Inflammatory macrophage treated with lipopolysaccharide for 4 hours (primary cell): ENCODE measurements around the gene RAP1GAP.

Experiments
- DNase-seq: peaks from one replicate; pipeline ENCODE4 v3.0.0-alpha.2; 2020

Gene RAP1GAP

GRCh38 chr1:21624571-21625389 is 44.4 kb downstream of the RAP1GAP start:
- no peak for DNase-seq

- DNase-seq, result no peak
These were observed 45.7 kb downstream of the RAP1GAP start for GRCh38 chr1:21623410-21623961.

GRCh38 chr1:21622466-21623315 is 46.5 kb downstream of the RAP1GAP start:
- no peak for DNase-seq

DNA sequence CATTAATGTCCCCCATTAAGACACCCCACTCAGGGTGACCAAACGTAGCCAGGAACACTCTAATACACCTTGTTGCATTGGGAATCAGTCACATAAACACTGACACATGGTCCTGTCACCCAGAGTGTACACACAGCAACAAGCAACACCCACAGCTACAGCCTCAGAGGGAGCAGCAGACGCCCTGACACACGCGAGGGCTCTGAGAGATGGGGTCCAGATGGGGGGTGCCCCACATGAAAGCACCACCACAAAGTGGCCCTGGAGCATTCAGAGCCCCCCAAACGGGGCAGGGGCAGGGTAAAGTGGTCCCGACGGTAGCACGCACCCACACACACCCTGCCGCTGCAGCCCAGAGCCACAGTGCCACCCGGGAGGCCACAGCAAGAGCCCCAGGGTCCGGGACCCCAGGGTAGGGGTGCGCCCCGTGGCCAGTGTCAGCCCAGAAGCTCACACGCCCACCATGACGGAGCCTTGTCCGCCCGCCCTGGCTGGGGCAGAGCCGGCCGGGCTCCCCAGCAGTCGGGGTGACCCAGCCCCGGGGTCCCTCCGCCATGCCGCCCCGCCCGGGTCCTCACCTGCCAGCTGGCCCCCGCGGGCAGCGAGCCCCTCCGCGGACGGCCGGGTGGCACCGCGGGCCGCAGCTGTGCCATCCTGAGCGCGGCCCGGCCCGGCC is 47.3 kb downstream of the RAP1GAP start:
- no peak for DNase-seq

DNA sequence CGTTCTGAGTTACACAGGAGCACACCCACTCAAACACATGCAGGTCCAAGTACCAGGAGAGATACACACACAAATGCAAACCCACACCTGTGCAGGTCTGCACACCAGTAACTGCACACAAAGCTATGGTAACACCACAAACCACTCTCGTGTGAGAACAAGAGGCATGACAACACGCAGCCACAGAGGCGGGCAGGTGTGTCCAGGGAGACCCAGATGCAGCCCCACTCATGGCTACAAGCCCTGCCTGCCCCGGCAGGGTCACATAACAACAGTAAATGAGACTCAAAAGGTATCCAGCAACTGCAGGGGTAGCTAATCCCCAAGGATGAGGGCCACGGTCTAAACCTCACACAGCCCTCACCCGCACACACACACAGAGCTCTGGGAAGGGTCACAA is 48.1 kb downstream of the RAP1GAP start:
- DNase-seq, result no peak

GRCh38 chr1:21620496-21620895 is 48.7 kb downstream of the RAP1GAP start:
- no peak for DNase-seq

- DNase-seq, result no peak
These were observed 49.1 kb downstream of the RAP1GAP start for GRCh38 chr1:21620011-21620410.

GRCh38 chr1:21619375-21619947 is 49.7 kb downstream of the RAP1GAP start:
- DNase-seq, result no peak

- no peak for DNase-seq
These were observed 50.4 kb downstream of the RAP1GAP start for GRCh38 chr1:21618561-21619374.

DNA sequence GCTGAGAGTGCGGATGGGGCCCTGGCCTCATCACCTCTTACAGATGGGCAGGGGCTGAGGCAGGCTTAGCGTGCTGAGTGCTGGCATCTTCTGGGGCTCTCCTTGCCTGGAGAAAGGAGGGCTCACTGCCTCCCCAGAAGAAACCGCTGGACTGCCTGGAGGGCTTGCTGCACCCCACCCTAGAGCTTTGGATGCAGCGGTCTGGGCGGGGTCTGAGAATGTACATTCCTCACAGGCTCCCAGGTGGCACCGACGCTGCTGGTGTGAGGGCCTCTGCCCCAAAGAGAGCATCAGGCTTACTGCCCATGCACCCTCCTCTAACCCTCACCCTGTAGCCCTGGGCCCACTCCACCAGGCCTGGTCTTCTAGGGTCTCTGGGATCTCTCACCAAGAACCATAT is 51.1 kb downstream of the RAP1GAP start:
- no peak for DNase-seq

DNA sequence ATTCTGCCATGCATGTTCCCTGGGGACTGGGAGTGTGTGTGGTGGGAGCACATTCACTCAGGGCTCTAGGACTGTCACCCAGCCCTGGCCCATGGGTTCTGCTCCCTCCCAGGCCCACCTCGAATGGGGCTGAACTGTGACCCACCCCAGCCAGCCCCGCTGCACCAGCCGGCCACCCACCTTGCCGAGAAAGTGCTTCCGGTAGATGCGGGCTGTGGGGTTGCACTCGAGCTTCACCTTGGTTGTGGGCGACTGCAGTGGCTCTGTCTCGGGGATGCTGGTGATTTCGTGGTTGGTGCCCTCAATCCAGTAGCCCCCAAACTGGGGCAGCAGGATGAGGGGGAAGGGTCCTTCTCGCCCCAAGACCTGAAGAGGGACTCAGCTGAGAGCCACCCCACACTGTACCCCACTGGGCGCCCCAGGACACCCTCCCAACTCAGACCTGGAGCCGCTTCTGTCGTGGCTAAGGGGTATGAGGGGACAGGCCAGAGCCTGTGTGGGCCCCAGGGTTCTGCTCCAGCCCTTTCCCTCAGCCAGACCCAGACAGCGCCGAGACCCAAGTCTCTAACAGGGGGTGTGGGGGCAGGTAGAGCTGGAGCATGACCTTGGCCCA is 51.9 kb downstream of the RAP1GAP start:
- DNase-seq, result no peak

- DNase-seq, result peak; percentile 72
These were observed 52.8 kb downstream of the RAP1GAP start for GRCh38 chr1:21616372-21616771.

DNA sequence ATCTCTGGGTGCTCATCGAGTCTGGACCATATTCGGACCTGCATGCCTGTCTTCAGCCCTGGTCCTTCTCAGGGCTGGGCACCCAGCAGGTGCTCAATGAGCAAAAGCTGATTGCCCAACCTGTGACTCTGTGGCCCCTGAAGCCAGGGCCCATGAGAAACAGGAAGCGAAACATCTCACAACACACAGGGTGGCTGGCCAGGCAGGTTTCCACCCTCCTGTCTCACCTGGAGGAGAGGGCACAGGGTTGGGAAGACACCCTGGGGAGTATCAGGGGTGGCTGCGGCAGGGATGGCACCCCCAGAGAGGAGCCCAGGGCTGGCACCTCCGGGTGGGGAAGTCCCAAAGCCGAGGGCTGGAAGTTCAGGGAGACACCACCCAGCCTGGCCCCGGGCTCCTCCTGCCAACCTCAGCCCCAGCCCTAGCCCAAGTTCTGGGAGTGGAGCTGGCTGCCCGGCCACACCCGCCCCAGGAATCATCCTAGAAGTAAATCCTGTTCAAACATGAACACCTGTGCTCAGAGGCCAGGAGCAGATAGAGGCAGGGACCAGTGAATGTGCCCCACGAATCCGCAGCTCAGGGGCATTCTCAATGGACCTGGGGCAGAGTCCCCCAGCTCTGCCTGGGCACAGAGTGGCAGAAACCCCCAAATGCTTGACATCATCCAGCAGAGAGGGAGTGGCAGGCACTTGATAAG is 54.6 kb downstream of the RAP1GAP start:
- no peak for DNase-seq

DNA sequence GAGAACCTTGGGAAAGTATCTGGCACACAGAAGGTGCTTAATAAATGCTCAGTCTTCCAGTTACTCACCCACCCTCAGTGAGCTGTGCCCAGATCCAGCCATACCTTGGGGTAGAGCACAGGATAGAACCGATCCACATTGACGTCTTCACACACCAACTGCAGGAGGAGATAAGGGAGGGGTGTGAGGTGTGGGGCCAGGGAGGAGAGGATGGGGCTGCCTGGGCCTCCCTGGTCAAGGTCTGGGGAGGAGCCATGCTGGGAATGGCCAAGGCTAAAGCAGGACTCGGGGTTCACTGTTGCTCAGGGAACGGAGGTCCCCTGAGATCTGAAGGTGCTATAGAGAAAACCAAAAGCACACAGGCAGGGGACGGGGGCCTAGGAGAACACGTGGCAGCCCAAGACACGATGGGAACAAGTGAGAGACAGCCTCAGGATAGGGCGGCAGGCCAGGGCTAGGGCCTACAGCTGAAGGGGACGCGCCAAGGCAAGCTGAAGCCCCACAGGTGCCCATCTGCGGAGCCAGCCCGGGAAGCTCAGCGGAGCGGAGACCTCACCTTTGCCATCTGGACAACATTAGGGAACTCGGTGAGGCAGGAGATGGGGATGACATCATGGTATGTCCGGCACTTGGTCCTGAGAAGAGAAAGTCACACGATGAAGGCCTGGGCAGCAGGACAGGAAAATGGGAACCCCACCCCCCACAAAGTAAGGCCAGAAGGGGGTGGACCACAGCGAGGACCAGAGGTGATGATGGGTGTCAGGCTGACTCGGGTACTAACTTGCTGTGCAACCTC is 55.9 kb downstream of the RAP1GAP start:
- no peak for DNase-seq

- DNase-seq, result no peak
These were observed 57.1 kb downstream of the RAP1GAP start for GRCh38 chr1:21612057-21612456.

DNA sequence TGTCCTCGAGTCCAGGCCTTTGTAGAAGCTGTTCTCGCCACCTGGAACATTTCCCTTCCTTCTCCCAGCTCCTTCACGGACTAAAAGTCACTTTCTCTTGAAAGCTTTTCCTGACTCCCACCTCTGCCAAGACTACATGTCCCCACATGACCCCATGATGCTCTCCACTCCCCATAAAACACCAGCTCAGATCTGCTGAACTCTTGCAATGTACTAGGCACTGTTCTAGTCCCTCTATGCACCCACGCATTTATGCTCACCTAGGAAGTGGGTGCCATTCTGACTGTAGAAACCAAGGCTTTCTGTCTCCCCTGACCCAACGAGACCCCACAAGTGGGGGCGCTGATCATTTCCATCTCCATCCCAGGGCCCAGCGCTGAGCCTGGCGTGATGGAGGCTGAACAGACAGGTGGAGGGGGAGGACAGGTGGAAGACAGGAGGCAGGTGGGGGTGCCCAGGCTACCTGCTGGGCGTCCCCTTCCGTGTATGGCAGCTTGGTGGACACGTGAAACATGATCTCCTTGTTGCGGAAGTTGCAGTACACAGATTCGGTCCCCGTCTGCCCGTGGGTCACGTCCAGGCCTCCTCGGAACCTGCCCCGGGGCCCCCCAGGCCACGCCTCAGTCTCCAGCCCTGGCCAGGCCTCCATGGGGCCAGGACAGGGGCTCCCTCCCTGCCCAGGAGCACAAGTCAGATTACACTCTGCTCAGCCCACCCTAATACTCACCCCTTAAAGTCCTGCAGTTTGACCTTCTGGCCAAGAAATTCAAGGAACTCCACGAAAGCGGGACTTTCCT is 58.0 kb downstream of the RAP1GAP start:
- DNase-seq, result no peak

GRCh38 chr1:21610027-21610426 is 59.1 kb downstream of the RAP1GAP start:
- no peak for DNase-seq

- no peak for DNase-seq
These were observed 60.4 kb downstream of the RAP1GAP start for GRCh38 chr1:21608798-21609197.
